Central memory CD4-positive, alpha-beta T cell (primary cell): ENCODE measurements around the gene AFF2.

ENCODE experiments used
- DNase-seq: peaks from one replicate; pipeline ENCODE4 v3.0.0; 2022

AFF2 gene

GRCh38 chrX:148938348-148938747 lies 437.9 kb downstream of the AFF2 start:
- no peak for DNase-seq

- no peak for DNase-seq
Measured at GRCh38 chrX:148940411-148940996, 440.1 kb downstream of the AFF2 start.

- no peak for DNase-seq
Measured at GRCh38 chrX:148942754-148943153, 442.3 kb downstream of the AFF2 start.

- no peak for DNase-seq
Measured at GRCh38 chrX:148947399-148947975, 447.1 kb downstream of the AFF2 start.

GRCh38 chrX:148956352-148956751 lies 455.9 kb downstream of the AFF2 start:
- no peak for DNase-seq

- no peak for DNase-seq
Measured at GRCh38 chrX:148958901-148959300, 458.5 kb downstream of the AFF2 start.

GRCh38 chrX:148960060-148960459 lies 459.6 kb downstream of the AFF2 start:
- DNase-seq: no peak

GRCh38 chrX:148961985-148962384 lies 461.6 kb downstream of the AFF2 start:
- no peak for DNase-seq

- no peak for DNase-seq
Measured at GRCh38 chrX:148976571-148977400, 476.4 kb downstream of the AFF2 start.

GRCh38 chrX:148979786-148980185 lies 479.4 kb downstream of the AFF2 start:
- no peak for DNase-seq

GRCh38 chrX:148984238-148984637 lies 483.8 kb downstream of the AFF2 start:
- no peak for DNase-seq

- DNase-seq: no peak
Measured at GRCh38 chrX:148991502-148991901, 491.1 kb downstream of the AFF2 start.

- no peak for DNase-seq
Measured at GRCh38 chrX:148995661-148996060, 495.2 kb downstream of the AFF2 start.

- DNase-seq: no peak
Measured at GRCh38 chrX:149002320-149002719, 501.9 kb downstream of the AFF2 start.

GRCh38 chrX:149003863-149004660 lies 503.6 kb downstream of the AFF2 start:
- no peak for DNase-seq

- DNase-seq: no peak
Measured at GRCh38 chrX:149004936-149005335, 504.5 kb downstream of the AFF2 start.

GRCh38 chrX:149006235-149006634 lies 505.8 kb downstream of the AFF2 start:
- DNase-seq: no peak

- DNase-seq: no peak
Measured at GRCh38 chrX:149007423-149007822, 507.0 kb downstream of the AFF2 start.

GRCh38 chrX:149010013-149010852 lies 509.8 kb downstream of the AFF2 start:
- DNase-seq: no peak

GRCh38 chrX:149010853-149011224 lies 510.4 kb downstream of the AFF2 start:
- DNase-seq: no peak

GRCh38 chrX:149013081-149013480 lies 512.7 kb downstream of the AFF2 start:
- no peak for DNase-seq

GRCh38 chrX:149021159-149021558 lies 520.7 kb downstream of the AFF2 start:
- DNase-seq: no peak
